ENCODE measurements around the gene SFPQ.
A peak's percentile ranks its signal among the peaks of the same experiment; 100 is the strongest.
"Not testable (repeated sequence)": the region's sequence is repeated elsewhere in the genome, so short reads cannot be mapped to it uniquely, and the experiment has no call there.

SFPQ gene

GRCh38 chr1:35192853-35193664 is at the start of gene SFPQ:
Gene SFPQ, minus strand, starts transcription at chr1:35193145. Its CDS starts 96 bp downstream, at chr1:35193049.
- peak; percentile 99 for DNase-seq (ENCODE audit: low spot score)

- not testable (repeated sequence) for DNase-seq (ENCODE audit: low spot score)
These were observed 43.8 kb upstream of the SFPQ start for GRCh38 chr1:35236772-35237171.

GRCh38 chr1:35231287-35231686 is 38.3 kb upstream of the SFPQ start:
- no peak for DNase-seq (ENCODE audit: low spot score)

- no peak for DNase-seq (ENCODE audit: low spot score)
These were observed 36.8 kb upstream of the SFPQ start for GRCh38 chr1:35229587-35230360.

- no peak for DNase-seq (ENCODE audit: low spot score)
These were observed 33.6 kb upstream of the SFPQ start for GRCh38 chr1:35226546-35226945.

GRCh38 chr1:35223084-35223630 is 30.2 kb upstream of the SFPQ start:
- DNase-seq (ENCODE audit: low spot score): no peak

- no peak for DNase-seq (ENCODE audit: low spot score)
These were observed 29.6 kb upstream of the SFPQ start for GRCh38 chr1:35222322-35223083.

GRCh38 chr1:35220976-35221375 is 28.0 kb upstream of the SFPQ start:
- peak; percentile 14 for DNase-seq (ENCODE audit: low spot score)

- DNase-seq (ENCODE audit: low spot score): no peak
These were observed 22.4 kb upstream of the SFPQ start for GRCh38 chr1:35215346-35215745.

GRCh38 chr1:35211120-35211414 is 18.1 kb upstream of the SFPQ start:
- DNase-seq (ENCODE audit: low spot score): no peak

GRCh38 chr1:35210321-35211119 is 17.6 kb upstream of the SFPQ start:
- DNase-seq (ENCODE audit: low spot score): no peak

GRCh38 chr1:35203295-35203694 is 10.3 kb upstream of the SFPQ start:
- no peak for DNase-seq (ENCODE audit: low spot score)

GRCh38 chr1:35202048-35202719 is 9.2 kb upstream of the SFPQ start:
- peak; percentile 78 for DNase-seq (ENCODE audit: low spot score)

- DNase-seq (ENCODE audit: low spot score): no peak
These were observed 8.7 kb upstream of the SFPQ start for GRCh38 chr1:35201631-35202030.

GRCh38 chr1:35192056-35192852 is 691 bp downstream of the SFPQ start:
- peak; percentile 87 for DNase-seq (ENCODE audit: low spot score)

GRCh38 chr1:35191429-35192055 is 1.4 kb downstream of the SFPQ start:
- no peak for DNase-seq (ENCODE audit: low spot score)

- DNase-seq (ENCODE audit: low spot score): no peak
These were observed 2.2 kb downstream of the SFPQ start for GRCh38 chr1:35190784-35191183.

- no peak for DNase-seq (ENCODE audit: low spot score)
These were observed 4.2 kb downstream of the SFPQ start for GRCh38 chr1:35188578-35189392.

GRCh38 chr1:35187816-35188342 is 5.1 kb downstream of the SFPQ start:
- DNase-seq (ENCODE audit: low spot score): no peak

All from CD4-positive, alpha-beta T cell treated with Interleukin-15 for 4 hours (primary cell).